Measurements from ENCODE around the gene THSD4.

The THSD4 gene

DNA sequence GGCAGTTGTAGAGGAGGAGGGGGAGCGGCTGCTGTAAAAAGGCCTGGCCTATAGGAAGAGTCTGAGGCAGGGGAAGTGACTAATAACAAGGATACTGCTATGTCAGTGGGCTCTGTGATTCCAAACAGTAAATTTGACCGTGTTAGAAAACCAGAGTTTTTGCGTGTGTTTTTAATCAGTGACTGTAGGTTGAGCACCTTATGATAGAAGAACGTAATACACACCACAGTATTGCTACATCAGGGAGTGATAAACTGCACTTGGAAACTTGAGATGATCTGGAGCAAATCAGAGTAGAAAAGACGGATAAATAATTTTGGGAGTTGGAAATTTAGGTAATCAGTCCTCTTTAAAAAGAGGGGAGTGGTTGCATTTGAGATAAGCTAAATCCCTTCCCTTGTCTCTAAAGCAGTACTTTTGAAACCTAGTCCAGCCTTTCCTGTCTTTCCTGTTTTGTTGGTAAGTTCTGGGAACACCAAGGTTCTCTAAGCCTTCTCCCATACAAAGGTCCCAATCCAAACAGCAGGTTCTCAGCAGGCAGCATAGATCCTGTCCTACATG is 564.6 kb downstream of the THSD4 start:
- DNase-seq: no peak

DNA sequence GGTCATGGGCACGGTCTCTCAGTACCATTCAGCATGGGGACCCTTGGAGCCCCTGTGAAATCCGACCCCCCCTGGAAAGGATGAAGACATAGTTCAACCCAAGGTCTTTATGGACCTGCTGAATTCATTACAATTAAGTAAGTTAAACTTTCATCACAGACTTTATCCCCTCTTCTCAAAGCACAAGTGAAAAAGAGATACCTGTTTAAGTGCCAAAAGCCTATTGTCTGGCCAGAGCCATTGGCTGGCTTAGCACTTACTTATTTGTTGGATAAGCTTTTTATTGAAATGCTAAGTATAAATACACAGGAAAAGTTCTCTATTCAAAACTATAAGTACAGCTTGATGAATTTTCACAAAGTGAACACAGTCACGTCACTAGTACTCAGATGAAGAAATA is 566.7 kb downstream of the THSD4 start:
- DNase-seq: no peak

DNA sequence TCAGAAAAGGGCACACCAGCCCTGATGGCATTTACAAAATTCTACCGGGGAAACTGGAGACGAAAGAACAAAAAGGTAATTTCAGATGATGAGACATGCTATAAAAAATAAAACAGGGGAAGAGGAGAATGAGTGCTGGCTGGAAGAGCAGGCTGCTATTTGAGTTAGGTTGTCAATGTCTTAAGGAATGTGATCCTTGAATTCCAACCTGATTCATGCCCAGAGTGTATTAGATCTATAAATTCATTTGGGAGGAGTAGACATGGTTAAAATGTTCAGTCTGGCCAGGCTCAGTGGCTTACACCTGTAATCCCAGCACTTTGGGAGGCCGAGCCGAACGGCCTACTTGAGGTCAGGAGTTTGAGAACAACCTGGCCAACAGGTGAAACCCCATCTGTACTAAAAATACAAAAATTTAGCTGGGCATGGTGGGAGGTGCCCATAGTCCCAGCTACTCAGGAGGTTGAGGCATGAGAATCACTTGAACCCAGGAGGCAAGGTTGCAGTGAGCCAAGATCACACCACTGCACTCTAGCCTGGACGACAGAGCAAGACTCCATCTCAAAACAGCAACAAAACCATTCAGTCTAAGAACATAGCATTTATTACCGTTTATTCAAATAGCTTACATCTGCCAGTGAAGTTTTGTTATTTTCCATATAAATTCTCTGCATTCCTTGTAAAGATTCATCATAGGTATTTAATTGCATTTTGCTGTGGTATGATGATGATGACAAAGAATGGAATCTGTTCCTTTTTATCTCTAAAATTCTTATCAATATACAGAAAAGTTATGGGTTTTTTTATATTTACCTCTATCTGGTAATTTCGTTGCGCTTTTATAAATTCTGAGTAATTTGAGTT is 568.4 kb downstream of the THSD4 start:
- no peak for DNase-seq

DNA sequence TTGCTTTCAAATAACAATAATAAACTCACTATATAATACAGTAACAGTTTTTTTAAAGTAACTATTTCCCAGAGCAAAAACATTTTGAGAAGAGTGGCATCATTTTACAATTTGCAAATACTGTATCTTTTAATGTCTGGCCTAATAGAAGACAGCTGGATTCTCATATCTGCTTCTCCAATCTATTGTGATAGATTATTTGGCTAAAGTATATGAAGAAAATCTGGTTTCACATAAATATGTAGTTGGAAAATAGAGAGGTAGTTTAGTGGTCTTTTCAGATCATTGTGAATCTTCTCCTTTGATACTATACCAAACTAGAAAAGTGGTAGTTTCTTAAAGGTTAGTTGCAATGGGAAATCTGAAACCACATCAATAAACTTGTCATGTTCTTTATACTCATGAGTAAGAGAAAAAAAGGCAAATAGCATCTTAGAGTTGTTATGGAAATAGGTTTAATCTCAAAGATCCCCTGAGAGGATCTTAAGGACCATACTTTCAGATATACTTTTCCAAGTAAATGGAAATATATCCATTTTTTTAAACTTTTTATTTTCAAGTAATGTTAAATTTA is 570.2 kb downstream of the THSD4 start:
- no peak for DNase-seq

DNA sequence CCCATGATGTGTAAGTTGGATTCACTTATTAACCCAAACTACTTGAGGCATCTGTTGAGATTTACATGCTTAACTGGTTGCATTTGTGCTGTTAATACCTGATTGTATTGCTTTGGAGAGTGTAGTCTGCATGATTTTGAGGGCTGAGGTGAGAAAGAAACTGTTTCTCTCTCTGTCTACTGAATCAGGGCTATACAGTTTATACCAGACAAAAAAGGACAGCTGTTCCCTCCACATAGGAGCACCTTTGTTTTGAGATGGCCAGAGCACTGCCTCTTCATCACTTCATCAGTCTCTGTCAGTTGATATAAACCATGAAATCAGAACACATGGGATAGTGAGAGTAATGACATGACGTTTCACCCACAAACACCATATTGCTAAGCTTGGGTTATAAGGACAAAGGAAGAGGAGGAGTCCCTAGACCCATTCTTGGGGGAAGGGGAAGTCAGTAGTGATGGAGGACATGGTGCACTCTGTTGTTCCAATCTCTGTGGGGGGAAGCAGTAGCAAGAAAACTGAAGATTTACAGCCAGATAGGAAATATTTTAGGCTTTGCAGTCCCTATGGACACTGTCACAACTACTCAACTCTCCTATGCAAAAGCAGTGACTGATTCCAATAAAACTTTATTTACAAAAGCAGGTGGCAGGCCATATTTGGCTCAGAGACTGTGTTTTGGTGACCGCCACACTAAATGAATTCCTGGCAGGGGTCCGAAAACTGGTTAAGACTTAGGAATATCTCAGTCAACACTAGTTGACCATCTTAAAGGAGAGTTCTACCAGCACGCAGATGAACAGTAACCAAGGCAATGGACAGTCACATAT is 571.2 kb downstream of the THSD4 start:
- DNase-seq: no peak

DNA sequence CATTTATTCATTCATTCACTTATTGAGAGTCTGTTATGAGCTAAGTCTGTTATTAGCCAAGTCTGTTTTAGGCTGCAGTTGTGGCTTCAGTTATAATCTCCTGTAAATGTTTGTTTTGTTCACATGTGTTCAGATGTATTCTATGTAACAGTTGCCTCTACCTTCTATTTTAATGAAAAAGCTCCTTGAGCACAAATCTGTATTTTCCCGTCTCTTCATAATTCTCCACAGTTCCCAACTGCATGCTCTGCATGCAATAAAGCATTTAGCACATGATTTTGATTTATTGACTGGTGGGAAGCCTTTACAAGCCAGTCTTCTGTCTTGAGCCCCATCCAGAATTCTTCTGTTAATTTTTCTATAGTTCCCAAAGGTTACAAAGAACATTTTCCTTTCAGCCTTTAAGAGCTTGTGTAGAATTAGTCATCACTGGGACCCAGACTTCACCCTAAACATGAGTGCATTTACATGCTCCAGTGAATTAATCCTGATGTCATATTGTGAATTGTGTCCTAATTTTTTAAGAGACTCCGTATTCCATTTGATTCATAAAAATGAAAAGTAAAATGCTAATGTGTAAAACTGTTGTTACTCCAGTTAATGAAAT is 572.7 kb downstream of the THSD4 start:
- DNase-seq: no peak

DNA sequence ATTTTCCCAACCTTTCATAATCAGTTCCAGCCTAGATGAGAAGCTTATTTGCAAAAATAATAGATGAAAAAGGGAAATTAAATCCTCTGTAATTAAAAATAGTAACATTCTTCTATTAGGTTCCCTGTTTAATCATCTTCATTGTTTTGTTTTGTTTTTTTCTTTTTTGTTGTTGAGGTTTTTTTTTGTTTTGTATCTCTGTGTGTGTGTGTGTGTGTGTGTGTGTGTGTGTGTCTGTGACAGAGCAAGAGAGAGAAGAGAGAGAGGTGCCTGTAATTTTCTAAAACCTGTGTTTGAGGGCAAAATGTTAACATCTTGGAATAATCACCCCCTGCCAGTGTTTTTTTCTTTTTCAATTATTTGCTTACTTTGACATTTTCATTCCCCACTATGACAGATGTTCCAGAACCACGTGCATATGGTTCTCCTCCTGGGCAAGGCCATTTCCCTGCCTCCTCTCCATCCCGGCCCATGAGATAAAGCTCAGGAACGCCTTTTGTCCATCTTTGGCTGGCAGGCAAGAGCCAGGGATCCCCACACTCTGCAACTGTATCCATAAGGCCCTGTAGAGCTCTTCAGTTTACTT is 573.3 kb downstream of the THSD4 start:
- DNase-seq: no peak

DNA sequence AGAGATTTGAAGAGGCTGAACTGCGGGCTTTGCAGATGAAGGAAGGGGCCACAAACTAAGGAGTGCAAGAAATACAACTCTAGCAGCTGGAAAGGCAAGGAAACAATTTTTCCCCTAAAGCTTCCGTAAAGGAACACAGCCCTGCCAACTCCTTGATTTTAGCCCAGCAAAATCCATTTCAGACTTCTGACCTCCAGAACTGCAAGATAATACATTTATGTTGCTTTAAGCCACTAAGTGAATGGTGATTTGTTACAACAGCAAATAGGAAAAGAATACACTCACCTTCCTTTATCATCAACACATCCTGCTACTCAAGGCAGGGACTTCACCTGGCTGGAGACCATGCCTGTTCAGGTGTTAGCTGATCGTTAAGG is 575.8 kb downstream of the THSD4 start:
- no peak for DNase-seq

DNA sequence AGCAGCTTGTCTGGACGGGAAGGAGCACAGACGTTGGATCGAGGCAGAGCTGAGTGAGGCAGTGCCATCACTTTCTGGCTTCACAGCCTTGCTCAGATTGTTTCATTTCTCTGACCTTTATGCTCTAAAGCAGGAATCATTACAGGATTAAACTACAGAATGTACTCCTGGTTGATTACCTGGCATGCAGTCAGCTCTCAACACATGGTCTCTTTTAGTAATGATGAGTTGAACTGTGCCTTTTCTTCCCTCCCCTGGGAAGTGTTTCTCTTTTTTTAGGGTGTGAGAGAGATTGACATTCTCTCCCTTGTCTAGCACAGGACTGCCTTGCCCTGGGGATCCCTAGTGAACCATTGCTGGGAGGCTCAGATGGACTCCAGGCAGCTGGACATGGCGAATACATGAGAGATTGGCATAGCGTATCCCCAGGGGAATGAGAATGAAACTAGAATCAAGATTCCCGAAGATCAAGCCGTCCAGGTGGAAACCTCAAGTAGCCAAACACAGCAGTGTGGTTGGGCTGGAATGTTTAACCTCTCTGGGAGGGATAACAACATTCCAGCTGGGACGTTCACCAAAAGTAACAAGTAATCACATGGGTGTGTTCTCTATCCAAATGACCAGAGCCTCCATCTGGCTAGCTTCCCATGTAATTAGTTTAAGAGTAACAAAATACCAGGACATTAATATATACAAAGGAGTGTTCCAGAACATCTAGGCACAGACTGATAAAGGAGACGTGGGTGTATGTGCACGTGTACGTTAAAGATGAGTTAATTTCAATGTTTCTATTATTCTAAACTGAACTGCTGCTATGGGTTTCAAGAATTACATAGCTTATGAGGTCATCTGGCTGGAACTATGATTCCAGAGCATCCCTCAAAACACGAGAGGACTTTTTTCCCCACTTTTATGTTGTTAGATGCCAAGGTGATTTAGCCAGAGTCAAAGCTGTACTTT is 576.5 kb downstream of the THSD4 start:
- peak; percentile 81 for DNase-seq

DNA sequence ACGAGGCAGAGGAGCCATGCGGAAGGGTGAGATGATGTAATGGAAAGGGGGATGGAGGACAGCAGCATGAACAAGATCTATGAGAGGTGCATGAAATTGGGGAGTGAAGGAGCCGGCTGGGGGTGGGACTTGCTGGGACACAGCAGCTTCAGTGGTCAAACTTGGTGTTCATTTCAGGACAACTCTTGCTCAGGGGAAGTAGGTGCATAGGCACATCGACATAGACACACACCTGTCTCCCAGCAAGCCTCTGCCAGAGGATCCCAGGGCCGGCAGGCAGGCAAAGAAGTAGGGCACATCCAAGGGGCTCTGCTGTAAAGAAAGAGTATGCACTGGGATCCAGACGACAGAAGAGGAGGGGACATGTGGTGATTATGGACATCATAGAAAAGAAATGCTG is 582.0 kb downstream of the THSD4 start:
- DNase-seq: no peak

DNA sequence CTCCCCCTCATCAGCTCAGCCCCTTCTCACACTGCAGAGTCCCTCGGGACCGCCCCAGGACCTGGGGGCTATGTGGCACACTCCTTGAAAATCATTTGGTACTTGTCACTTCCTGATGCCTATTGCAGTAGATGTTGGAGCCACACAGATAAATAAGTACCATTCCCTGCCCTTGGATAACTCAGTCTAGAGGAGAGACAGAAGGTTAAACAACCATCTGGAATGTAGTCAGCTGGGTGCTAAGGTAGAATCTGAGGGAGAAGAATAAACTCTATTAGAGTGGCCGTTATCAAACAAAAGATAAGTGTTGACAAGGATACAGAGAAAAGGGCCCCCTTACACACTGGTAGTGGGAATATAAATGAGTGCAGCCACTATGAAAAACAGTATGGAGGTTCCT is 582.8 kb downstream of the THSD4 start:
- no peak for DNase-seq

DNA sequence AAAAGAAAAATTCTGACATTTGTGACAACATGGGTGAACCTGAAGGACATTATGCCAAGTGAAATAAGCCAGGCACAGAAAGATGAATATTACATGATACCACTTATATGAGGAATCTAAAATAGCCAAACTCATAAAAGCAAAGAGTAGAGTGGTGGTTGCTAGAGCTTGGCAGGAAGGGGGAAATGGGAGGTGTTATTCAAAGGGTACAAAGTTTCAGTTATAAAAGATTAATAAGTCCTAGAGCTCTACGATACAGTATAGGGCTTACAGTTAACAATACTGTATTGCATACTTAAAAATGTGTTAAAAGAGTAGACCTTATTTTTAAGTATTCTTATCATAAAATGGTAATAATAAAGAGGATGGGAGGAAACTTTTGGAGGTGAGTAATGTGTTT is 583.5 kb downstream of the THSD4 start:
- no peak for DNase-seq

DNA sequence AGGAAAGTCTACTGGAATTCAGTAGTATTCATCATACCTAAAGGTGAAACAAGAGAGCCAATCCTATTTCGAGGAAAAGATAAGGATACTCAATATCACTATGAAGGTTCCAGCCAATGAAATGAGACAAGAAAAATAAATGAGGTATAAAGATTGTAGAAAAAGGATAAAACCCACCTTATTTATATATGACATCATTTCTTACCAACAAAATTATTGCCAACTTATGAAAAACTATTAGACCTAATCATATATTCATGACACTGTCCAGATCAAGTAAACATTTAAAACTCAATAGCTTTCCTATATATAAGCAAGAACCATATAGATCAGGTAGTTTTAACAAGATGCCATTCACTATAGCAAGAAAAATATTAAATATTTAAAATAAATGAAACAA is 584.7 kb downstream of the THSD4 start:
- no peak for DNase-seq

DNA sequence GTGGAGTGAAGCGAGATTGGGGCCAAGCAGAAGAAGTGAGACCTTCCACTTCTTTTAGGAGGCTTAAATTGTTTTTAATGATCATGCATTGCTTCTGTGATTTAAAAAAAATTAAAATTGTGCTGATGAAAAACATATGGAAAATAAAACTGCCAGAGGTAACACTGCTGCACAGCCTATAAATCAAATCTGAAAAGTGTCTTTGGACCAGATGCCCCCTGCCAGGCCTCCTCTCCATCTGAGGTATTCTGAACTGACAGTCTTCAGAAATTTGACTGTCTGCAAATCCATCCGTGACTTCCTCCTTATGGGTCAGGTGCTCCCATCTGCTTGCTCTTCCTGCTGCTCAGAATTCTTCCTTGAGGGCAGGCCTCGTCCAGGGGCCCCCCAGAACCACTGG is 586.5 kb downstream of the THSD4 start:
- no peak for DNase-seq

DNA sequence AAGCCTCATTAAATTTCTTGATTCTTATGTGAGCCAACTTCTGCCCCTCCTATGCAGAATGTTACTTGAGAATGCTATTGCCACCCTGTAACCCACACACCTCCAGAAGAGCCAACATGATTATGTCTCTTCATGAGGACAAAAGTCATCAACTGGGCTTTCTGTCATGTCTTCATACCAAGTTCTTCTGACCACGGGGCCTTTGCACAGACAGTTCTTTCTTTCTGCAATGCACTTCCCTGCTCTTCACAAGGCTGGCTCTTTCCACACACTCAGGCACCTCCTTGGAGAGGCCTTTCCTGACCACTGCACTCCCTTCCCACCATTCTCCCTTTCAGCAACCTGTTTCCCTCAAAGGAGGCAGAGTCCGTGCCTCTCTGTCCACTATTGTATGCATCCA is 587.2 kb downstream of the THSD4 start:
- DNase-seq: no peak

DNA sequence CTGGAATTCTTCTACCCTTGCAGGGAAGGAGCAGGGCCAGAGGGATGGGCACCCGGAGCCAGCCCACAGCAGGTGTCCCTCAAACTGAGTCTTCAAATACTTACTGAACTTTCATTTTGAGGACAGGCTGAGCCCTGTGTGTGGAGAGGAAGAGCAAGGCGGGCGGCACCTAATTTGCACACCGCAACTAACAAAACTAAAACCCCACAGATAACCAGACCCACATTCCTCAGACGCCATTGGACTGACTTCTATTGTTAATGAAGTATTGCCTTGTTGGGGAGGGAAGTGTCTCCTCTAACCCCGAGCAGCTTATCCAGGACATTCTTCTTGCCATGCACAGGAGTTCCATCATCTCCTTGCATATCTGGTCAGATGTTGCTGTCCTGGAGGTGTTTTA is 589.9 kb downstream of the THSD4 start:
- no peak for DNase-seq

DNA sequence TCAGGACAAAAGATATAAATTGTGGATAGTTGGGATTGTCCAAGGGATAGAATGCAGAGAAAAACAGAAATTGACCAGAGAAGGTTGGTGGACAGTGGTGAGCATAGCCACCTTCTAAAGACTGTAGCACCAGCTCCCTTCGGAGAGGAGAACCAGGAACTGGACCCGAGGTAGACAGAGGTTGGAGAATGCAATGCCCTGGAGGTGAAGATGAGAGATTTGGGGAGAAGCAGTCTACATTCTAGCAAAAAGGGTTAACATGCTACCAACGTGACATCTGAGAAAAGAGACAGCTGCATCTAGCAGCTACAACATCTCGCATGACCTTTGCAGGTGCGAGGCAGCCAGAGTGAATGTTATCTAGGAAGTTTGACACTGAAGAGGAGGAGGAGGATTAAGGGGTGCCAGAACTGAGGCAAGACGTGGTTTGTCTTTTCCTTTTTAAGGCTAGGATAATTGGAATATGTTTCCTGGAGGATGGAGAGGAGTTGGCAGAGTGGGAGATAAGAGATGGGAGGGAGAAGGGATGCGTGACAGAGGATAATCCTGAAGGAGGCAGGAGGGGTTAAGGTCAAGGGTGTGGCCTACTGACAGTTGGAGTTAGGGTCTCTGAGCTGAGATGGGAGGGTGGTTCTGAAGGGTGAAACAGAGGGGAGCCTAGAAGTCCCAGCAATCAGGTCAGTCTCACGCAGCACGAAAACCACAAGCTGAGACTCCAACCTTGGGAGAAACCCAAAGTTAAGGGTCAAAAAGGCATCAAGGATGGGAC is 591.4 kb downstream of the THSD4 start:
- no peak for DNase-seq

DNA sequence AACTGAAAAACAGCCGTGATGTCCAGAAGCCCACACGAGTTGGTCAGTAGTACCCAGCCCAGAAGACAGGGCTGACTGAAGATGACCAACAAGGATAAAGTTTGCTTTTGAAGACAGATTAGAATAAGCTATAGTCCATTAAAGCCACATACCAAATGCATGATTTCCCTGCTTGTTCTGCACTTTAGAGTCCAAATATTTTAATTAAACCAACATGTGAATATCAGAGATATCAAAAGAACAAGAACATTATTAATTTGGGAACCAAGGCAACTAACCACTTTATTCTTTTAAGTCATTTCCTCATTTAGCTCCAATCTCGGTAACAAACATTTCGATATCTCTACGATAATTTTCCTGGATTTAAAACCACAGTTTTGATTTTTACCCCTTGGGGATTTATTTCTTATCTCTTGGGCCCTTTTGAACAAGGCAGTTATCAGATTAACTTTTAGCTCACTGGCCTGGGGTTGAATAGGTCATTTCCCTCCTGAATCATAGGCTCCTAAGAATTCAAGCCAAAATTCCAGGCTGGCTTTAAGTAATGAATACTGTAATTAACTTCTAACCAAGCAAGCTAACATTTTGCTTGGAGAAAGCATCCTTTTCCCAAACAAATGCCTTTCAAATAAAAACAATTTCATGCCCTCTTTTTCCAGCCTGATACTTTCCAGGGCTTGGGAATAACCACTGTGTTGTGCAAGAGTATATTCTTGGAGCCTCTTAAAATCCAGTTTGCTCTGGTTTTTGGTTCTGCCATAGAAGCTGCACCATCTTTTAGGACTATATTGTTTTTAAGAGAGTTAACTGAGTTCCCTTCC is 592.2 kb downstream of the THSD4 start:
- DNase-seq: no peak

DNA sequence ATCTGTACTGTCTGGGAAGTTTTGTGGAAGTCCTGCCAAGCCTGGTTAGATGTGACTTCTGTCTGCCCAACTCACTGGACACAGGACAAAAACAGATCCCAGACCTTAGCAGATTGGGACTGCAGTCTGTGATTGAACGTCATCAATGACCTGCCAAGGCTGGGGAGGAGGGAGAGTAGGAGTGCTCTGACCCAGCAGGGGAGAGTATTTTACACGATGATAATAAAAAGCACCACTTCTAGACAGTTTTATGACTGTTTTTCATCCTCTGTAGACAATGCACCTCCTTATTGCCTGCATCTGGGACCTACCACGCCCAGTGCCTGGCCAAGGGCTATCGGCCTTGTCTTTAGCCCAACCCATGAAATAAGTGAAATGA is 592.8 kb downstream of the THSD4 start:
- DNase-seq: no peak

DNA sequence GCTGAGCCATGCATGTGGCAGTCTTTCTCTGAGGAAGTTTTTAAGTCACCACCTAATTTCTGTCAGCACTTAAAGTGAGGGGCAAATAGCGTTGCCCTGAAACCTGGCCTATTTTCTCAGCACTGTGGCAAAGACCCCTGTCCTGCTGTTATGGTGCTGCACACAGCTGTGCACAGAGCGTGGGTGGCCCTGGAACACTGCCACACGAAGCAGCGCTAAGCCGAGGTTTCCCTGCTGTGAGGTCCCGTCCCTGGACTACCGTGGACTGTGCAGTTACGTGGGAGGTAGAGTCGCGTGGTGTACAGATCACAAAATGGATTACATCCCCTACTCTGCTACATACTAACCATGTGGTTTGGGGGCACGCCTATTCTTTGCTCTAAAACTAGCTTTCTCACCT is 593.5 kb downstream of the THSD4 start:
- DNase-seq: peak; percentile 70

Measured in left hindlimb (tissue), 1 donor.